Measurements from ENCODE around the gene ARMH1.

GRCh38 chr1:44705470-44705869 is 31.0 kb downstream of the ARMH1 start:
- TF ChIP-seq GATA3 (IDR thresholded peaks at IDR 0.05; ENCODE audit: low read depth, low read length), result no peak
- no peak for TF ChIP-seq GATA2 (IDR thresholded peaks at IDR 0.05; ENCODE audit: low read depth, low read length)

Measured in SH-SY5Y (cell line).